ENCODE measurements around the gene MTURN. TPM values are rescaled to one million over a fixed set of nuclear protein-coding genes. Genes with fewer than 3 reads are reported as not detected.
A peak's percentile ranks its signal among the peaks of the same experiment; 100 is the strongest.

Gene MTURN
- total and polyA plus RNA-seq, 9 of the 15 experiments (the other 6 are each of a cell fraction or from before 2014, with no cell fraction given) = 0.94 to 14.8 (median 6.4) TPM

- TF ChIP-seq RBBP5 (IDR thresholded peaks at IDR 0.05; ENCODE audit: borderline replicate concordance, insufficient read depth, low read length, poor library complexity, severe bottlenecking) (no peak), DMBX1 (CRISPR knock-in tag; IDR thresholded peaks at IDR 0.05; ENCODE audit: borderline replicate concordance) (no peak; the same call in 1 of the 2 replicates), KLF16 (IDR thresholded peaks at IDR 0.05) (peak; percentile 78), GMEB1 (CRISPR knock-in tag; IDR thresholded peaks at IDR 0.05) (peak; percentile 32; the same call in 1 of the 2 replicates), MTA1 (IDR thresholded peaks at IDR 0.05; ENCODE audit: borderline replicate concordance) (peak; percentile 54; the same call in 1 of the 2 replicates), USF1 (CRISPR knock-in tag; IDR thresholded peaks at IDR 0.05) (peak; percentile 57; the same call in 1 of the 2 replicates)
Measured at GRCh38 chr7:30154111-30154587, 19.4 kb downstream of the MTURN start (continued).

- Histone ChIP-seq H3K9me1 (ENCODE audit: control insufficient read depth, insufficient read depth, low read length) (no peaks in the 10 kb centered on the region), H2AFZ (ENCODE audit: low read depth, low read length) (no peak overlapping the region), H3K36me3 (ENCODE audit: control insufficient read depth, insufficient read depth, low read length) (peaks cover 3% of the 10 kb centered on the region; the same call in 1 of the 3 replicates), H3K79me2 (ENCODE audit: control insufficient read depth, insufficient read depth, low read length) (no peaks in the 10 kb centered on the region), H4K20me1 (replicated peaks; ENCODE audit: control insufficient read depth, insufficient read depth, low read length) (no peaks in the 10 kb centered on the region), H3K27me3 (ENCODE audit: control insufficient read depth in 2 of 2, insufficient read depth in 2 of 2, low read length in 2 of 2) (no peaks in the 10 kb centered on the region), H3K27ac (ENCODE audit: extremely low read depth, low read depth, low read length) (no peak overlapping the region), H3K4me3 (no peak overlapping the region), H3K9ac (ENCODE audit: insufficient read depth in 1 of 2, low read depth in 2 of 2, low read length in 2 of 2) (0 out of 4 replicates have a peak overlapping the region, but pooled peaks of 1 of the 2 experiments have one; percentile 3), H3K9me3 (replicated peaks; ENCODE audit: control insufficient read depth, insufficient read depth, low read depth, low read length) (no peaks in the 10 kb centered on the region), H3K4me2 (ENCODE audit: insufficient read depth, low read length) (no peak overlapping the region), H3K4me1 (replicated peaks in 1 of 2; ENCODE audit: control insufficient read depth in 2 of 2, insufficient read depth in 2 of 2, low read length in 2 of 2) (peaks cover 17 to 27% of the 10 kb centered on the region in 2 experiments; a peak in 3 of 5 replicates)
- intact Hi-C loops (cut with micrococcal nuclease) (no loop called here), in situ Hi-C loops (cut with MboI) (no loop called here)
- ChIA-PET POLR2A (interaction anchor here (0.7 kb wide), 1 partner anchor 144 kb away, joined by 3 read pairs; no protein-coding TSS in a partner anchor), CTCF (ENCODE audit: low intra/inter-chr PET ratio) (no interaction called here)
- WGBS (ENCODE audit: insufficient coverage, low coverage, missing lambda C conversion rate) = 85% methylated on average over 8 of the region's 8 CpGs
- FAIRE-seq = no peak
- ATAC-seq = no peak
- no peak for DNase-seq (ENCODE audit: extremely low read depth in 1 of 4, low spot score in 3 of 4)
- BruUV-seq (replicated peaks) = no TSS peak
- TF ChIP-seq HMGN3 (IDR thresholded peaks at IDR 0.05; ENCODE audit: borderline replicate concordance, extremely low read depth, insufficient read length, low read depth, low read length) = no peak
- TF ChIP-seq HMGXB4 (CRISPR knock-in tag; IDR thresholded peaks at IDR 0.05) = no peak
- TF ChIP-seq HINFP (tag; conservative IDR thresholded peaks at IDR 0.05; ENCODE audit: low read depth) = no peak
- no peak for TF ChIP-seq CEBPZ (IDR thresholded peaks at IDR 0.05; ENCODE audit: borderline replicate concordance, low read depth, low read length)
Measured at GRCh38 chr7:30155481-30155880, 20.7 kb downstream of the MTURN start.
